Umbilical cord (tissue), 2 donors: Measurements from ENCODE around the gene TOMM40L. TPM values are rescaled to one million over a fixed set of nuclear protein-coding genes. Genes with fewer than 3 reads are reported as not detected.
"Not testable (repeated sequence)": the region's sequence is repeated elsewhere in the genome, so short reads cannot be mapped to it uniquely, and the experiment has no call there.

Experiments
- DNase-seq: peaks from one replicate; pipeline ENCODE4 v3.0.0-alpha.2; 2015; ENCODE audit warnings: low spot score
- total RNA-seq: library from RNA; depleted of rRNA; stranded (reverse); fragments of >200 nt; gene quantifications from one replicate; pipeline ENCODE4 v1.2.3, GENCODE V29; 2014; ENCODE audit warnings: low replicate concordance; ENCODE audit not compliant: insufficient read depth

Gene TOMM40L
- total RNA-seq, 1 donor from 2014 or later, result 7.5 TPM

DNA sequence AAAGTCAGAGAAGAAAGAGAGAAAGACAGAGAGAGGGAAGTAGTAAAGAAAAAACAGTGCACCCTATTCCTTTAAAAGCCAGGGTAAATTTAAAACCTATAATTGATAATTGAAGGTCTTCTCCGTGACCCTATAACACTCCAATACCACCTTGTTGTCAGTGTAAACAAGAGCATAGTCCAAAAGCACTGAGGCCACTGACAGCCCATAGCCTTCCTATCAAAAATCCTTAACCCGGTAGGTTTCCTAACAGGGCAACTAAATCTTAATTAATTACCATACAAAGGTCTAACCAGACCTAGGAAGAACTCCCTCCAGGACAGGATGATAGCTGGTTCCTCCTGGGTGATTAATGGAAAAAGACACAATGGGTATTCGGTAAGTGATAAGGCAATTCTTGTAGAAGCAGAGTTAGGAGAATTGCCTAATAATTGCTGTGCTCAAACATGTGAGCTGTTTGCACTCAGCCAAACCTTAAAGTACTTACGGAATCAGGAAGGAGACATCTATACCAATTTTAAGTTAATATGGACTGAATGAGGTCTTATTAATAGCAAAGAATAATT, 30.2 kb downstream of the TOMM40L start:
- DNase-seq, result not testable (repeated sequence)

DNA sequence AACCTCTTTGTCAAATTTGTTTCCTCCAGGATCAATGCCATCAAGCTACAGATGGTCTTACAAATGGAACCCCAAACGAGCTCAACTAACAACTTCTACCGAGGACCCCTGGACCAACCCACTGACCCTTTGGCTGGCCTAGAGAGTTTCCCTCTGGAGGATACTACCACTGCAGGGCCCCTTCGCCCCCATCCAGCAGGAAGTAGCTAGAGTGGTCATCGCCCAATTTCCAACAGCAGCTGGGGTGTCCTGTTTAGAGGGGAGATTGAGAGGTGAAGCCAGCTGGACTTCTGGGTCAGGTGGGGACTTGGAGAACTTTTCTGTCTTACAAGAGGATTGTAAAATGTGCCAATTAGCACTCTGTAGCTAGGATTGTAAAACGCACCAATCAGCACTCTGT, 31.2 kb downstream of the TOMM40L start:
- not testable (repeated sequence) for DNase-seq

DNA sequence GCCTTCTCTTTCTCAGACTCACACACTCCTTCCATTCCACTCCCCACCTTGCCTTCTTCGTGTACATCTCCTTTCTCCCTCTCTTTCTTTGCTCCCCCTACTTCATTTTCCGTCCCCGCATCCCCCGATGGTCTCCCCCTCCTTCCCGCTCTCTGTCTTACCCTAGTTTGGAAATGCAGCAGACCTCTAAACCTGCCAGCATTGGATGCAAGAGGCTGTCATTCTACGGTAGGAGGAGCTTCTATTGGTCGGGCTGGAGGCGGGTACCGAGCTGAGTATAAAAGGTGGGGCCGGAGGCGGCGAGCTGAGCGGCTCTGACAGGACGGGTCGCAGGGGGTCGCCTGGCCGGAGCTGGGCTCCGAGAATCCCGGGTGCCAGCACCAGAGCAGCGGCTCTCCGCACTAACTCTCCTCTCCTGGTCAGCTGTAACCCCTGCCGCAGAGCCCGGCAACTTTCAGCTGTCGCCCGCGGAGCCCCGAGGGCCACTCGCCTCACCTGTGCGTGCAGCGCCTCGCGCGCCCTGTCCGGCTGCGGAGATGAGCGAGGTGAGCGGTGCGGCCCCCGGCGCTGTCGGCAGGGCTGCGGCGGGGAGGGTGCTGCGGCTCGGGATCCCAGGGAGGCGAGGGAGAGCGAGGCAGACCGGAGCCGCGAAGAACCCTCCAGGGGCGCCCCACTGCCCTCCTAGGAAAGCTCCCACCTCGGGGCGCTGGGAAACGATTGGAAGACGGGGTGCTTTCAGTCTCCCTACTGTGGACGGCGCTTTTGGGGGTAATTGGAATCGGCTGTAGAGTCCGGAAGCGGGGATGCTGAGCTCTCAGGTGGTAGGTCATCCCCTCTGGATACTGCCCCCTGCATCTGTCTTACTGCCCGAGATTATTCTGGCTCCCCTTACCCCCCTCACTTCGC, 32.8 kb downstream of the TOMM40L start, which contains the start of gene PCP4L1:
TSS of gene PCP4L1 (plus strand) at position 307 of the 906 bp plus-strand sequence. CDS start at position 537, 230 bp downstream.
- DNase-seq, result peak; percentile 84

DNA sequence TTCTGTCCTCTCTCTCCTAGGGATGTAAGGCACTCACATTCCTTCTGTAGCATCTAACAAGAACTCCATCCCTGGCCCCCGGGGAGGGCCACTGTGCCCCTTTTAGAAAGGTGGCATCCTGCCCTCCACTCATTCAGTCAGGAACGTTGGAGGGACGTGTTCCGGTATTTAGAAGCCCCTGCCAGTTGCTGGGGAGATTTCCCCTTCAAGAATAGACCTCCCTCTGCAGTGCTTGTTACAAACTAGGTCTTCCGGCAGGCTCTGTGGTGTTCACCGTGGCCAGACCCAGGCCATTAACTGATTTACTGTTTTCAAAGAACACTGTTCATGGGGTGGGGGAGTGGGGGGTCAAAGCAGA, 33.5 kb downstream of the TOMM40L start:
- no peak for DNase-seq

DNA sequence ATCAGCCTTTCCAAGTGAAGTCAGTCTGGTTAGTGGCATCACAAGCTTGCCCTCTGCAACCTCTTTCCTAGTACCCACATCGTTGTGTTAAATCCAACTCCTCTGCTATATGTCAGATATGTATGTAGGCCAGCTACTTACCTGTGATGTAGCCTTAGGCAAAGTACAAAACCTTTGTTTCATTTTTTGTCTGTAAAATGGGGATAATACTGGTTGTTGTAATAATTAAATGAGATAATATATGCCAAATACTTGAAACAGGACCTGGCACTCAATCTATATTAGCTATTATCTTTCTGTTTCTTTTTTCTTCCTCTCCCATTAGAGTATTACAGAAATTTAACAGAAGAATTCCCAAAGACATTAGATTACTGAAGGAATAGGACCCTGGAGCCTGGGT, 33.9 kb downstream of the TOMM40L start:
- no peak for DNase-seq

DNA sequence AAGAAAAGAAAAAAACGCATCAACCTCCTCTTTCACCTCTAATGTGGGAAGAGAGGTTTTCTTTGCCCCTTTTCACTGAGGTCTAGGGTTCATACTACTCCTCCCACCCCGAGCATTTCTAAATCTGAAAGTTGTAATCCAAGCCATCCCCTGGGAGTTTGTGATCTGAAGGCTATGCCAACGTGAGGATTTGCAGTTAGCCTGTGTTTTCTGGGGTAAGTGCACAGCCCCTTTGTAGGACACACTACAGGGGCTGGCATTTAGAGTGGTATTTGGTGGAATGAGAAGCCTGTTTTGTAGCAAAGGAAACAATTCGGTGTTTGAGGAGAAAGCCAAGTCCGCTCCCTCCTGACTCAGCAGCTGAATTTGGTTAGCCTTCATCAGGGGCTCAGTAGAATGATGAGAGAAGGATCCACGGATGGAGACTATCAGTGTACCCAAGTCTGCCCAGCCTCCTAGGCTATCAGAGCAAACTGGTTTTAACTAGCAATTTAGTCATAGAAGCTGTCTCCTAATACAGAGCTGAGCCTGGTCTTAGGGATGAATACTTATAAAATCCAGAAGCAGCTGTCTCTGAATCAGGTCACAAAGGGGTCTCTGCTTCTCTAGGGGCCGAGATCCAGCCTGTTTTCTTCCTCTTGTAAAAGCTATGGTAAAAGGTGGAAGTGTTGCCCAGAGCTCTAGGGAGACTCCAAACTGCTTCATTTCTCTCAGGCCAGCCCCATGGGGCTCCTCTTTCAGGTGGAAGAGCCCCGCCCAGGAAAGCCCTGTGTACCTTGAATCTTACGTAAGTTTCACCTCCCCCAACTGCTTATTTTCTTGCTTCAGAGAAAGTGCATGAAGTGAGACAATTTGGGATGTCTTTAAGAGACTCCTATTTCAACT, 34.8 kb downstream of the TOMM40L start:
- peak; percentile 75 for DNase-seq

DNA sequence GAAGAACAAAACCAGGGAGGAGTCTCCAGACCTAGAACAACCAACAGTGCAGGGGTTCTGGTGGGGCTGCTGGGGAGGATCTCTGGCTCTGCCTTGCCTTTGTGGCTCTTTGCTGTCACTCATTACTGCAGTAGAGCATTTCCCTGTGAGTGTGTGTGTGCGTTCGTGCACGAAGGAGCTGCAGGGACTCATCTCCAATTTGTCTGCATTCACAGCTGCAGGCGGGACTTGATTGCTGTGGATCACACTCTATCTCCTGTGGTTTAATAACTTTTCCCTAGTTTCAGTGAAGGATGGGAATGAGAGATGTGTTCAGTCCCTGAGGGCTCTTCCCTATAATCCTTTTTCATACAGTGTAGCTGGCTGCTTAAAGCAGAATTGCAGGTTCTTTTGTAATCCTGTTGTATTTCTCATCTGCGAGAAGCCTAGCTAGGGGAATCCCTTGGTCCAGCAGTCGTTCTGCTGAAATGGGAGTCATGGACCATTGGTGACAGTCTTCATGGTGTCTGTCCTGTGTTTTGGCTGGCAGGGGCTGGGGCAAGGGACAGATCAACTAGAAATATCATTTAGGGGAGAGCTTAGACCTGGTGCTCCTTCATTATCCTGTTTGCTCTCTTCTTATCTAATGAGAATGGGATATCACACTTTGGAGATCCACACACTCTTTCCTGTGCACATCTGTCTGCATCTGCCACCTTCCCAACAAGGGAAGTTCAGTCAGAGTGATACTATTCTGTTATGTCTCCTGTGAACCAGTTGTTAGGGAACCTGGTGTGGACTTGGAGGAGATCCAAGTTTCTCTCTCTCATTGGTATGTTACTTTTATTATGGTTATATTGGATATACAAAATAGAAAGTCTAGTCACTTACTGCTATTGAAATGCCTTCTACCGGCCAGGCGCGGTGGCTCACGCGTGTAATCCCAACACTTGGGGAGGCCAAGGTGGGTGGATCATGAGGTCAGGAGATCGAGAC, 35.7 kb downstream of the TOMM40L start:
- peak; percentile 23 for DNase-seq

DNA sequence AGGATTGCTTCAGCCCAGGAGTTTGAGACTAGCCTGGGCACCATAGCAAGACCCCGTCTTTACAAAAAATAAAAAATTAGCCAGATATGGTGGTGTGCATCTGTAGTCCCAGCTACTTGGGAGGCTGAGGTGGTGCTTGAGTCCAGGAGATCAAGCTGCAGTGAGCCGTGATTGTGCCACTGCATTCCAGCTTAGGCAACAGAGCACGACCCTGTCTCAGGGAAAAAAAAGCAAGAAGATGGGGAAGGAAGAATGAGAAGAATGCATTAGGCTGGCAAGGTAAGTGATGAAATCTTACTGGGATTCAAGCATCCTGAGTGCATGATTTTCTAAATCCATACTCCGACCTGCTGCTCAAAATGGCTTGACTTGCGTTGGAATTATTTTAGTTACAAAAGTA, 39.4 kb downstream of the TOMM40L start:
- no peak for DNase-seq

DNA sequence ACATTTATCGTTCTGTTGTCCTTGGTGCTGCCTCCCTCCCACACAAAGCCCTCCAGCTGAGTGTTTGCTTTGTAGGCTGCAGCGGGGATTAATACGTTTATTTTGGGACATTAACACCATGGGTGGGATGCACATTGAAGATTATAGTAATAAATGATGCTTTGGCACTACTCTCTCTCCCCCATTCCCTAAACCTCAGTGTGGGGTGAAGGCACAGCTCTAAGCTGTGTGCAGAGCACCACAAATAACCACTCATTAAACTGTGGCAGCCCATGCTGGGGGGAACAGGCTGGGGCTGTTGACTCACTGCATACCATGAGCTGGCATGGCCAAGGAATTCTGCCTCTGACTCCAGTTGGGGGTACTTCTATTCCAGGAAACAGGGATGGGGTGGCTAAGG, 40.3 kb downstream of the TOMM40L start:
- no peak for DNase-seq

DNA sequence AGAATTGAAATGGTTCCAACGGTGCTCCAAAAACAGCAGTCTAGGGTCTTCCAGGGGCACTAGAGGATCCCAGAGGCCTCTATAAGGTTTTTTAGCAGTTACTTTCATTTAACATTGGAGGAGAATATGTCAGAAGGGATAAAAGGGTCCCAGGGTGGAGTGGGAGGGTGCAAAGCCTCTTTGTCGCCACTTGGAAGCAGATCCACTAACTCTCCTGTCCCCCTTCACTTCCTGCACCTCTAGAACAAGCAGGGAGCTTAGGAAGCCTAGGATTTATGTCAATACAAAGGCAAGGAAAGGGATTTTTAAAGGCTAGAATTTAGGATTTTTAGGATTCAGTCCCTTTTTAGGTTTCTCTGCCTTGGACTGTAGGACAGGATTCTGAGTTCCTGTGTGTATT, 41.0 kb downstream of the TOMM40L start:
- no peak for DNase-seq

DNA sequence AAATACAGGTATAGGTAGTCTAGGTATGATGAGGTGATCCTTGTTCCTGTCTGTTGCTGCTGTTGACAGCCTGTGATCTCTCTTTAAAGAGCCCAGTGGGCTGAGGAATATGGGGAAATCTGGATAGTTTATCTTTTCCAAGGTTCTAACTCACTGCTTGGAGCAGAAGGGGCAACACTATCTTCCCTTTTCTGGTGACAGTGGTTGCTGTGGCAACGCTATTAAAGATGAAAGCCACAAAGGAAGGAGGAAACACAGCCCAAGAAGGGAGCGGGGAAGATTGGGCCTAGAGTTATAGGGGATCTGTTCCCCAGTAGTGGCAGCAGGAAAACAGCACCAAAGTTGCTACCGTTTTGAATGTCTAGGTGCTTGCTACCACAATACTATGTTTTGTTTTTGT, 41.5 kb downstream of the TOMM40L start:
- no peak for DNase-seq

DNA sequence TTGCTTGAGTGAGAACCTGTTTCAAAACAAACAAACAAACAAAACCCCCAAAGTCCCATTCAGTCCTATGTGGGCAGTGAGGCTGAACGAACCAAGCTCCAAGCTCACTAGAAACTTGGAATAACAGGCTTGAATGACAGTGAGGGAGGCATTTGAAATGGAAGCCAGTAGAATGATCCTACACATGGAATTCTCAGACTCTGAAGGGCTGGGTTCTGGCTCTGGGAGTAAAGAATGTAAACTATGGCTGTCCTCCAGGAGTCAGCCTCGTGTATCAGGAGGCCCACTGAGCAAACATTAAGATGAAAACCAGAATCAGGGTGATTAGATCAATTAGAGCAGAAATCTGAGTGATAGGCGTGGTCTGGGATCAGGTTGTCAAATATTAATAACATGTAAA, 47.5 kb downstream of the TOMM40L start:
- DNase-seq, result peak; percentile 27

DNA sequence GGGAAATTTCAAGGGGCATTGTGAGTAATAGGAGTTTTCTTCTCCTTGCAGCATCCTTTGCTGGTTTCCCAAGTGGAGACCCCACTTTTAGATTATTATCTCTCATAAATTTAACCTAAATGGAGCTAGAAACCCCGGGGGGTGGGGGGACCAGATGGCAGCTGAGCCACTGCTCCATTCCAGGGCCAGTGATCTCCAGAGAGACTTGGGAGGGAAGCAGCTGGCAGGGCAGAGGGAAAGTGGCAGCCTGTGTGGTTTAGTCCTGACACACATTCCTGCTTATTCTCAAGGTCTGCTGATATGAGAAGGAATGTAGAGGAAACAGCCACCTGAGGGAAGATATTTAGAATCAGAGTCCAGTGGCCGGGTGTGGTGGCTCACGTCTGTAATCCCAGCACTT, 49.0 kb downstream of the TOMM40L start:
- no peak for DNase-seq

Other genes with a start within 250 kb of the TOMM40L start
- 30.6 TPM for gene F11R, start 204.9 kb upstream of the TOMM40L start, total RNA-seq
- gene TSTD1, start 187.1 kb upstream of the TOMM40L start, total RNA-seq, result 40.9 TPM
- 33.9 TPM for gene USF1, start 180.1 kb upstream of the TOMM40L start, total RNA-seq
- gene ARHGAP30, start 156.2 kb upstream of the TOMM40L start, total RNA-seq, result 4.6 TPM
- 6.3 TPM for gene NECTIN4, start 136.5 kb upstream of the TOMM40L start, total RNA-seq
- gene KLHDC9, start 127.7 kb upstream of the TOMM40L start, total RNA-seq, result 10.6 TPM
- gene PFDN2, start 108.0 kb upstream of the TOMM40L start, total RNA-seq, result 2.4 TPM
- 30.6 TPM for gene NIT1, start 108.0 kb upstream of the TOMM40L start, total RNA-seq
- gene DEDD, start 93.4 kb upstream of the TOMM40L start, total RNA-seq, result 20.9 TPM
- gene UFC1, start 72.1 kb upstream of the TOMM40L start, total RNA-seq, result 96.8 TPM
- gene USP21, start 66.6 kb upstream of the TOMM40L start, total RNA-seq, result 30.1 TPM
- 17.3 TPM for gene PPOX, start 59.6 kb upstream of the TOMM40L start, total RNA-seq
- 9.1 TPM for gene B4GALT3, start 48.6 kb upstream of the TOMM40L start, total RNA-seq
- gene ADAMTS4, start 27.0 kb upstream of the TOMM40L start, total RNA-seq, result 7.5 TPM
- 35.2 TPM for gene NDUFS2, start 23.7 kb upstream of the TOMM40L start, total RNA-seq
- 52.5 TPM for gene FCER1G, start 10.8 kb upstream of the TOMM40L start, total RNA-seq
- not detected for gene APOA2, start 2.4 kb upstream of the TOMM40L start, total RNA-seq
- gene NR1I3, start 12.1 kb downstream of the TOMM40L start, total RNA-seq, result 0.48 TPM
- 8.2 TPM for gene PCP4L1, start 32.7 kb downstream of the TOMM40L start, total RNA-seq
- 0.48 TPM for gene MPZ, start 83.9 kb downstream of the TOMM40L start, total RNA-seq
- gene SDHC, start 88.3 kb downstream of the TOMM40L start, total RNA-seq, result 35.9 TPM
- not detected for gene CFAP126, start 141.8 kb downstream of the TOMM40L start, total RNA-seq